SJCRH30 (cell line): Measurements from ENCODE around the gene CDCA8. TPM values are rescaled to one million over a fixed set of nuclear protein-coding genes. Genes with fewer than 3 reads are reported as not detected.

ENCODE experiments used
- DNase-seq, 2 experiments: peaks; one replicate each; pipeline ENCODE4 v3.0.0-alpha.2; 2015 to 2020
- H3K27ac ChIP-seq: fragments of 250-450 bp; sonication (Bioruptor Pico); 2 replicates; pipeline ENCODE4 v1.5.1; 2020; ENCODE audit warnings: mild to moderate bottlenecking, moderate library complexity
- H3K27me3 ChIP-seq: fragments of 250-450 bp; sonication (Bioruptor Pico); 2 replicates; pipeline ENCODE4 v1.5.1; 2020; ENCODE audit warnings: mild to moderate bottlenecking, moderate library complexity
- H3K36me3 ChIP-seq: fragments of 250-450 bp; sonication (Bioruptor Pico); 2 replicates; pipeline ENCODE4 v1.5.1; 2020; ENCODE audit warnings: mild to moderate bottlenecking, moderate library complexity
- H3K4me1 ChIP-seq: fragments of 250-450 bp; sonication (Bioruptor Pico); 2 replicates; pipeline ENCODE4 v1.5.1; 2020; ENCODE audit warnings: mild to moderate bottlenecking, moderate library complexity
- H3K4me3 ChIP-seq: fragments of 250-450 bp; sonication (Bioruptor Pico); 2 replicates; pipeline ENCODE4 v1.5.1; 2020; ENCODE audit warnings: mild to moderate bottlenecking, moderate library complexity
- H3K9me3 ChIP-seq: fragments of 250-450 bp; sonication (Bioruptor Pico); replicated peaks from 2 replicates; pipeline ENCODE4 v1.5.1; 2020; ENCODE audit warnings: mild to moderate bottlenecking, moderate library complexity
- total RNA-seq: library from RNA; depleted of rRNA; stranded (reverse); fragments of >200 nt; shearing (Covaris generic); gene quantifications from 2 replicates; pipeline ENCODE4 v1.2.3, GENCODE V29; 2014

The CDCA8 gene
- total RNA-seq, 1 experiment from 2014 or later: 58.5 TPM

DNA sequence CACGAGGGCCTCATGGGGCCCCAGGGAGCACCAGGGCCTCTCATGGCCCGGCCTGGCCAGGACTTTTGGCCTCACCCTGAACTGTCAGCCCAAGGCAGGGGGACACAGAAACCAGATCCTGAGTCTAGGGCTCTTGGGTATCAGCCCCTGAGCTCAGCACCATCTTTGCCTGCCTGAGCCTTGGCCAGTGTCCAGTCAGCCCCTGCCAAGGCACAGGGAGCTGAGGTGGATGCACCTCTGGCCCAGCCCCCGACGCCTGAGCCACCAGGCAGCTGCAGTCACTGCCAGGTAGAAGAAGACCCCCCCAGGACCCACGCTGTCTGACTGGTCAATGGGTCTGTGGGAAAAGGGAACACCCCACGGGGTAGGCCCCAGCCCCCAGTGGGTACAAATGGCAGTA is 25.3 kb downstream of the CDCA8 start:
- DNase-seq: no peak

DNA sequence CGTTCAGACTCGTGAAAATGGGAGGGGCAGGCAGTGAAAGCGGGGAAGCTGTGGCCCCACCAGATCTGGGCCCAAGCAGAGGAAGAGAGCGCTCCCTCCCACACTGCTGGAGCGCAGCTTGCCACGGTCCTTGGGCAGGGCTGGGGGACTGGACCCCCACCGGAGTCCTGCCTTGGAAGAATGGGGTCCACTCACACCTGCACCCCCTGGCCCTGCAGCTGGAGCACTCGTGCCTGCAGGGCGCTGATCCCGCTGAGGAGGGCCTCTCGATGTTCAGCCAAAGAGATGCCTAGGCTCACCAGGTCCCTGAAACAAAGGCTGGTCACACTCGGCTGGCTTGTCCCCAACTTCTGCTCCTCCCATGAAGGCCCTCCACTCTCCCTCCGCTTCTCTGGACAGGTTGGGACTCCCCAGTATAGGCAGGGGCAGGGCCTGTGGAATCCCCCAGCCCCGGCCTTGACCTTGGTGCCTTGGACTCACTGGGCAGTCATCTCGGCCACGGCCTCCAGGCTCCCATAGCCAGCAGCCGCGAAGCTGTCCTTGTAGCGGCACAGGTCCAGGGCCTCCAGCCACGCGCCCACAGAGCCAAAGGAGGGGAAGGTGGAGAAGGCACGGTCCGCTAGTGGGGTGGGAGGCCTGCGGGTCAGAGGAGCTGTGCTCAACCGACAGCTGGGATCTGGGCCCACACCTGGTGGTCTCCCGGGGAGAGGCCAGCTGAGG is 26.0 kb downstream of the CDCA8 start:
- Histone ChIP-seq H3K27ac (no peak overlapping the region), H3K4me1 (no peaks in the 10 kb centered on the region), H3K9me3 (no peaks in the 10 kb centered on the region), H3K27me3 (peaks cover 34% of the 10 kb centered on the region), H3K36me3 (no peaks in the 10 kb centered on the region), H3K4me3 (no peak overlapping the region)
- DNase-seq: no peak

More for the DNA sequence above, 25.3 kb downstream of the CDCA8 start:
- Histone ChIP-seq H3K4me1 (no peaks in the 10 kb centered on the region), H3K27ac (no peak overlapping the region), H3K36me3 (no peaks in the 10 kb centered on the region), H3K4me3 (no peak overlapping the region), H3K9me3 (no peaks in the 10 kb centered on the region), H3K27me3 (peaks cover 29% of the 10 kb centered on the region)

DNA sequence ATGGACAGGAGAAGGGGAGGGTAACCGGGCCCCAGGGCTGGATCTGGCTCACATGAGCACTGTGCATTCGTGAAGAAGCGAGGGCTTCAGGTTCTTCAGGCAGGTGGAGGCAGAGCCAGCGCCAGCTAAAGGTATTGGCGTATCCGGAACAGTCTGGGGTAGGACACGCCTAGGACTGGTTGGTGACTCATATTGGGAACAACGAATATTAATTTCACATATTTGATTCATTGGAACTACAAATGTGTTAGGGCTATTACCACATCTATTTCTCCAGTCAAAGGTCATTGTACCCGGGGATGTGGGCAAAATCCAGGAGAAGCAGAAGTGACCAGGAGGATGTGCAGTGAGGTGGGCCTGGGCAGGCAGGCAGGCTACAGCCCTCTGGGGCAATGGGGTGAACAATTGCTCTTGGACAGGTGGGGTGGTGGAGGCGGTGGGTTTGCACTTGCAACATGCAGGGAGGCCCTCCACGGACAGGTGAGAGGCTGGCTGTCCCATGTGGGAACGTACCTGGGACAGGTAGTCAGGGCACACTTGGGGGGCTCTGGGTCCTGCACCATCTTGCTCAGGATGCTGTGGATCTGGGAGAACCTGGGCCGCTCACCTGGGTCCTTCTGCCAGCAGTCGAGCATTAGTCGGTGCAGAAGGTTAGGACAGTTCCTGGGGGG is 26.7 kb downstream of the CDCA8 start:
- no peak for DNase-seq
- H3K27me3 ChIP-seq: peaks cover 41% of the 10 kb centered on the region
- H3K27ac ChIP-seq: no peak overlapping the region
- H3K4me3 ChIP-seq: no peak overlapping the region
- no peaks in the 10 kb centered on the region for H3K4me1 ChIP-seq
- H3K9me3 ChIP-seq: no peaks in the 10 kb centered on the region
- no peaks in the 10 kb centered on the region for H3K36me3 ChIP-seq

DNA sequence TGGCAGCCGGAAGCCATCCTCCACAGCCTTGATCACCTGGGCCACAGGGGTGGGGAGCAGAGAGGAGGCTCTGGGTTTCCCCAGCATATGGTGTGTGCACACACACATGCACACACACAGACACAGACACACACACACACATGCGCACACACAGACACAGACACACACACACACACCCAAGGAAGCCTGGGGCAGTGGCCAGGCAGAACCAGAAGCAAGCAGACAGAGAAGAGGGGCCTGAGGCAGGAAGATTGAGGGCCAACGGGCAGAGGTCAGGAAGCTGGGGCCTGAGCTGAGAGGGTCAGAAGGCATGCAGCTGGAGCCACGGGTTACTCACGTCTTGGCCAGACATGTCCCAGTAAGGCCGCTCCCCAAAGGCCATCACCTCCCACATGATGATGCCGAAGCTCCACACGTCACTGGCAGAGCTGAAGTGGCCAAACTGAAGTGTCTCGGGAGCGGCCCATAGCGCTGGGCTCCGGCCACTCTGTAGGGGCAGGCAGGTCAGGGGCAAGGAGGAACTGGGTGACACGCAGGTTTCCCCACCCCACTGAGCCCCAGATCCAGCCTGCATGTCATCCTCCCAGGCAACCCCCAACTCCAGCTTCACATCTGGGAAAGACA is 27.4 kb downstream of the CDCA8 start:
- Histone ChIP-seq H3K4me3 (no peak overlapping the region), H3K4me1 (no peaks in the 10 kb centered on the region)
- DNase-seq: no peak

DNA sequence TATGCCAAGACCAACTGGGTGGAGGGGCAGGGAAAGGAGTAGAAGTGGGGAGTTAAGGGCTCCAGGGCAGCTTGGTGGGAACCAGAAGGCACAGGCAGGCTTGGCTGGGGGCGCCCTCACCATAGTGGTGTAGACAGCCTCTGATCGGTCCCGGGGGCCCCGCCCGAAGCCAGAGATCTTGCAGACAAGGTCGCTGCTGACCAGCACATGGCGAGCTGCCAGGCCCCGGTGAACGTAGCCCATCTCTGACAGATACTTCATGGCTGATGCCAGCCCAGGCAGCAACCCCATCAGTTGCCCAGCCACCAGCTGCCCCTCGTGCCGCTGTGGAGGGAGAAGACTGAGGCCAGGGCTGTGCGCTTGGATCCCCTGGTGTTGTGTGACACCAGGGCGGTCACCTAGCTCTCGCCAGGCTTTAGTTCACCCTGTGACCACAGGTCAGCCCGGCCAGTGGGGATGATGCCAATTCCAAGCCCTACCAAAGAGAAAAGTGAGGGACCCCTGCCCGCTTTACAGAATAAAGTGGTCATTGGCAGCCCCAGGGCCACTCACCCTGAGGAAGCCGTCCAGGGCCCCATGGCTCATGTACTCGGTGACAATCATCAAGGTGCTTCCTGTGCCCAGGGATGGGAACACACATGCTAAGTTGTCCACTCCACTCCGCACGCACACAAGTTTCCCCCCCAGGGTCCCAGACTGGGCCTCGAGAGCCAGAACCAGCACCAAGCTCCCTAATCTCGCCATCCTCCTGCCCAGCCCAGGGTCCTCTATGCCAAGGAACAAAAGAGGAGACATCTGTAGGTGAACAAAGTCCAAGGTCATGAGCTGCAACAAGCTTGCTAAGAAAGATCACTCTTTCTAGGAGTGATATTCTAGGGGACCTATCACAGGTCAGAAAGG is 28.2 kb downstream of the CDCA8 start:
- no peak for DNase-seq
- Histone ChIP-seq H3K27me3 (peaks cover 47% of the 10 kb centered on the region), H3K9me3 (no peaks in the 10 kb centered on the region), H3K4me1 (no peaks in the 10 kb centered on the region), H3K4me3 (no peak overlapping the region), H3K27ac (no peak overlapping the region), H3K36me3 (no peaks in the 10 kb centered on the region)

More for the DNA sequence above, 27.4 kb downstream of the CDCA8 start:
- Histone ChIP-seq H3K9me3 (no peaks in the 10 kb centered on the region), H3K27ac (no peak overlapping the region), H3K27me3 (peaks cover 43% of the 10 kb centered on the region), H3K36me3 (no peaks in the 10 kb centered on the region)

DNA sequence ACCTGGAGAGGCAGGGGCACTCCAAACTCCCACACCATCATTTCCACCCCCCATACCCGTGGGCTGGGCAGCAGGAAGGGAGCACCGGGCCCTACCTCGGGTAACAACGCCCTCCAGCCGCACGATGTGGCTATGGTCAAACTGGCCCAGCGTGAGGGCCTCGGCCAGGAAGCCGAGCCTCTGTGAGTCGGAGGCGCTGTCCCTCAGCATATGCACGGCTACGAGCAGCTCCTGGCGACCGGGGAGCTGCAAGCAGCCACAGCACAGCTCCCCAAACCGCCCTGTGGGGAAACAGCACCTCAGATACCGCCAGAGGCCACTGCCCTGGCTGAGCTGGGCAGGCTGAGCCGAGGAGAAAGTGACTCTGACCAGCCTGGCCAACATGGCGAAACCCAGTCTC is 29.2 kb downstream of the CDCA8 start:
- Histone ChIP-seq H3K9me3 (no peaks in the 10 kb centered on the region), H3K27me3 (peaks cover 58% of the 10 kb centered on the region), H3K4me3 (no peak overlapping the region), H3K4me1 (peaks cover under 1% of the 10 kb centered on the region; the same call in 1 of the 2 replicates), H3K36me3 (no peaks in the 10 kb centered on the region), H3K27ac (no peak overlapping the region)
- DNase-seq: no peak

DNA sequence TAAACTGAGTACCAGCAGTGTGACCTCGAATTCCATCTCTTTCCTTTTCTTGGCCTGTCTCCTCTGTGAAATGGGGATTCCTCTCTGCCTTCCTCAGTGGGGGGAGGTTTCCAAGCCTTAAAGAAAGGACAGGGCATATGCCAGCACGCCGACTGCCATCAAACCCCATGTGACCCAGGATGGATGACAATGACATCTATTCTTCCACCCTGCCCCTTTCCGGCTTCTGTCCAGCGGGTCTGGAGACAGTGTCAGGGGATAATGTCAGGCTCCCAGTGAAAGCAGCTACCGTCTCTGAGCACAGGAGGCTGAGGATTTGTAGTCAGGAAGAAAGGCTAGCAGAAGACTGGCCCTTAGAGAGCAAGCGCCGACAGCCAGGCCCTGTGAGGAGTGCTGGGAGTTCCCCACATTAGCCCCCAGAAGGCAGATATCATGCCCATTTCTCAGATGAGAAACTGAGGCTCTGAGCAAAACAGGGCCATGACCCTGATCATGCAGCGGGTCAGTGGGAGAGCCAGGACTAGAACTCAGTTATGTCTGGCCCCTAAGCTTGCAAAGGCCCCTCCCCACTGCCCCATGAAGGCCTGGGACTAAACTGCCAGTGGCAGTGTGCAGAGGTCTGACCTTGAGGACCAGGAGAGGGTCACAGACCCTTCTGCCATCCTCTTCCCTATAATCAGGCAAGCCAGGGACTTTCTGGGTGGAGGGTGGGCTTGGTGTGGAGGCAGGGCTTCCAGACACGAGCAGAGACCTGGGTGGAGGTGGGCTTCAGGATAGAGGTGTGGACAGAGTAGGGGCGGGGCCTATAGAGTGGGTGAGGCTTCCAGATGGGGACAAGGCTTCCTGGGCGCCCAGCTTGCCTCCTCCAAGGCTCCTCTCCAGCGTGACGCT is 30.1 kb downstream of the CDCA8 start:
- Histone ChIP-seq H3K9me3 (no peaks in the 10 kb centered on the region), H3K27me3 (peaks cover 61% of the 10 kb centered on the region), H3K36me3 (no peaks in the 10 kb centered on the region), H3K4me3 (no peak overlapping the region), H3K4me1 (peaks cover 2% of the 10 kb centered on the region; the same call in 1 of the 2 replicates), H3K27ac (no peak overlapping the region)
- no peak for DNase-seq

DNA sequence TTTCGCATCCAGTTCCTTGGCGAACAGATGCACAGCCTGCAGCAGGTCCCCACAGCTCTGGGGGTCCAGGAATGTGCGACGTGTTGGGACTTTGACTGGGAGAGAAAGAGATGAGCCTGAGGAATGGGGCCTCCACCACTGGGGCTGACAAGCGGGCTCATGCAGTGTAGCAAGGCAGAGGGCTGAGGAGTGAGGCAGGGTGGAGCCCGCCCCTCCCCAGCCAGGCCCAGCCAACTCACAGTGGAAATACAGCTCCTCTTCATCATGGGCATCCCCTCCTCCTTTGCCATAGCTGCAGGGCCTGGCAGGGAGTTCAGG is 30.7 kb downstream of the CDCA8 start:
- Histone ChIP-seq H3K36me3 (no peaks in the 10 kb centered on the region), H3K4me3 (no peak overlapping the region), H3K9me3 (no peaks in the 10 kb centered on the region), H3K27ac (no peak overlapping the region), H3K4me1 (peaks cover 2% of the 10 kb centered on the region; the same call in 1 of the 2 replicates), H3K27me3 (peaks cover 61% of the 10 kb centered on the region)
- DNase-seq: no peak

DNA sequence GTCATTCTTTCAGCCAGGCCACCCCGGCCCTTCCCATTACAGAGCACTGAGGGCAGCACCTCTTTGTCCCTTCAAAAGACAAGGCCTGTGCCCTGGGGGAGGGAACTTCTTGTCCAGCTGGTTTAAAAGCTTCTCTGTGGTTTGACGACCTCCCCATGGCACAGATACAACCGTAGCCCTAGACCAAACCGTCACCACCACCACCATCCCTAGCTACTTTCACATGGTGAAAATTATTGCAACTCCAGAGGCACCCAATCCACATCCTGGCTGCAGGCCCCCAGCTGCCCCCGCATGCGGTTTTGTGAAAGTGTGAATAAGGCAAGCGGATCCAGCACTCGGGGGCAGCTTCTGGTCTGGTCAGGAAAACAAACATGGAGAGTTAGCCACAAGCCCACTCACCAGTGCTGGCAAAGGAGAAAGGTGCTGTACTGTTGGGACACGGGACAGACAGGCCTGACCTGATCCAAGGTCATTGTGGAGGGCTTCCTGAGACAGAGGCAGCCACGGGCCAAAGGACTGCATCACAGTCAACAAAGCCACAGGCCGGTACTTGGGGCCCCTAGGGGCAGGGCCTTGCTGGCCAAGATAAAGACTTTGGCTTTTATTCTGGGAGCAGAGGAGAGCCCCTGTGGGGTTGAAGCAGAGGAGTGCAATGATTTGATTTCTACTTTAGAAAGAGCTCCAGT is 31.2 kb downstream of the CDCA8 start:
- Histone ChIP-seq H3K27me3 (peaks cover 62% of the 10 kb centered on the region), H3K27ac (no peak overlapping the region), H3K36me3 (no peaks in the 10 kb centered on the region), H3K9me3 (no peaks in the 10 kb centered on the region), H3K4me1 (peaks cover 2% of the 10 kb centered on the region; the same call in 1 of the 2 replicates), H3K4me3 (no peak overlapping the region)
- DNase-seq: no peak

DNA sequence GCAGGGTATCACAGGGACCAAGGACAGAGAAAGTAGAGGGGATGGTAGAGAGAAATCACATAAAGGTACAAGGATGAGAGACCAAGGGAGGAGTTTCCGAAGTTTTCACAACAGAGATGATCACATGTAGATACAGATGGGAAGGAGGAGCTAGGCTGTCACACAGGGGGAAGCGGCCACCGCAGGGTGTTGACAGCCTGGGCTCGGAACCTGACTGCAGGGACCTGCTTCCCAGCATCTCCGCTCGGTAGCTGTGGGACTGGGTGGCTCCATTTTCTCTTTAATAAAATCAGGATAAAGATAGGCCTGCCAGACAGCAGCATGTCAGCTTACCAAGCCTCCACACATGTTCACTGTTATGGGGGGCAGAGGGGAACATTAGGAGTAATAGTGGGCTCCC is 32.3 kb downstream of the CDCA8 start:
- no peaks in the 10 kb centered on the region for H3K36me3 ChIP-seq
- DNase-seq: no peak
- no peak overlapping the region for H3K4me3 ChIP-seq
- H3K9me3 ChIP-seq: no peaks in the 10 kb centered on the region
- H3K4me1 ChIP-seq: peaks cover 2% of the 10 kb centered on the region; the same call in 1 of the 2 replicates
- no peak overlapping the region for H3K27ac ChIP-seq
- peaks cover 63% of the 10 kb centered on the region for H3K27me3 ChIP-seq

DNA sequence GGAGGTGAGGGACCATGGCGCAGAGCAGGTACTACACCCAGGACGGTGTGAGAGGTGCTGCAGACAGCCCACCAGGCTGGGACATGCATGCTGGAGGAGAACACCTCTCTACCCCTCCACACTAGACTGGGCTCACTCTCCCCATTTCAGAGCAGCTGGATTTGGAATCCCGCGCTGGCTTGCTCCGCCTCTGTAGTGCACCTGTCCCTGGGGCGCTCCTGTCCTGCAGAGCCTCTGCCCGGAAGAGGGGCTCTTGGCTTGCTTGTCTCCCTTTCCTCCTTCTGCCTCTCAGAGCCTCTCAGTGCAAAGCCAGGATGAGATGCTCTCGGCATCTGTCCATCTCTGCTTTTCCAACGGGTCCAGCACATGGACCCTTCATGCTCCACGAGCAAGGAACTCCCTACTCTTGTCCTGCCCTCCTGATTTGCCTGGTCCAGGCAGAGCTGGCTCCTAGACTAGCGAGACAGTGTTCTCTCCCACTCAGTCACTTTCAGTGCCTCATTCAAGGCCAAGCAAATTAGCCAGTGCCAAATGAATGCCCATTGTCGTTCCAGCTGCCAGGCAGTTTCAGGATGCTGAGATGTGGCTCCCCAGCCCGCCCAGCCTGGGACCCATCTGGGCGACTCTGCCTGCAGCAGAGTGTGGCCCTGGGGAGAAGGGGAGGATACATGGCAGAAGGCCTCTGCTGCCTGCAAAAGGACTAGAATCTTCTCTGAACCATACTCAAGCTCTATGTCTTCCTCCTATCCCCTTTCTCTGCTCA is 33.7 kb downstream of the CDCA8 start:
- H3K4me3 ChIP-seq: no peak overlapping the region
- peaks cover 2% of the 10 kb centered on the region; the same call in 1 of the 2 replicates for H3K4me1 ChIP-seq
- peaks cover 66% of the 10 kb centered on the region for H3K27me3 ChIP-seq
- no peaks in the 10 kb centered on the region for H3K36me3 ChIP-seq
- H3K9me3 ChIP-seq: no peaks in the 10 kb centered on the region
- no peak for DNase-seq
- H3K27ac ChIP-seq: no peak overlapping the region

DNA sequence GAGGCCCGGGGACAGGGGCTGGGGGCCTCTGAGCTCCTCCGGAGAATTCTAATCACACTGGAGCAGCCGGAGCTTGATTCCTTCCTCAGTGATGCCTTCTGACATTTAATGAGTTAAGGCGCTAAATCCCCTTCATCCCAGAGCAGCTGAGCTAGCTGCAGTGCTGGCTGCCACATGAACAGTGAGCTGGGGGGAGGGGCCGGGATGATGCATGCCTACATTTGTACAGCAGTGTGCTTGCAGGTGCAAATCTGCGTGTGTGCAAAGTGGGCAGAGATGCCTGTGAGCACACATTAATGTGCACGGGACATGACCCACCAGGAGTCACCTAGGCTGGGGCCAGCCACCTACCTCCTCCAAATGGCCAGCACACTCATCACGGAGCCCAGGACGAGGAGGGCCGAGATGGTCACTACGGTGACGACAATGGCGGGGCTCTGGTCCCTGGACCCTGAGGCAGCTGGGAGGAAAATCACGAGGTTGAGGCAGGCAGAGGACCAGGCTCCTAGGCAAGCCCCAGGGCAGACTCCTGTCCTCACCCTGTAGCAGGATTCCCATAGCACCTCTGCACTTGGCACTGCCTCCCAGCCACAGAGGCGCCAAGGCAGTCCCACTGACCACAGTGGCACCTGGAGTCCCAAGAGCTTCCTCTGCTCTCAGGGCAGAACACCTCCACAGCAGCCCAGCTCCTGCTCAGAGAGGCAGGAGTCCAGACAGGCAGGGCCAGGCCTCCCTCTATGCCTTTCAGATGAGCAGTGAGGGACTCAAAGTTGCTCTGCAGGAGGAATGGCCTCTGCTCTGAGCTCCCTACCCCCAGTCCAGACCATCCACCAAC is 34.7 kb downstream of the CDCA8 start:
- Histone ChIP-seq H3K36me3 (no peaks in the 10 kb centered on the region), H3K27me3 (peaks cover 65% of the 10 kb centered on the region), H3K4me3 (no peak overlapping the region), H3K27ac (no peak overlapping the region), H3K9me3 (no peaks in the 10 kb centered on the region), H3K4me1 (peaks cover 2% of the 10 kb centered on the region; the same call in 1 of the 2 replicates)
- peak in 1 of 2 experiments; percentile 27 for DNase-seq
